CD4-positive, CD25-positive, alpha-beta regulatory T cell (primary cell): ENCODE results near the gene PPP6R2. TPM values are rescaled to one million over a fixed set of nuclear protein-coding genes. Genes with fewer than 3 reads are reported as not detected.

Experiments used
- ATAC-seq, 2 donors: fragments of 150-1000 bp; cut with Tn5 transposase; one replicate each; pipeline ENCODE4 v1.10.0; 2021; ENCODE audit warnings: low read depth in 2 of 2, moderate number of reproducible peaks in 2 of 2, moderate library complexity in 1 of 2
- DNase-seq, 3 donors: peaks; one replicate each; pipeline versions ENCODE4 v3.0.0 to v3.0.0-alpha.2; 2012 to 2022; ENCODE audit warnings: mixed read lengths in 1 of 3
- H3K27ac ChIP-seq: one replicate; pipeline ENCODE4 v1.7.0; 2013; ENCODE audit warnings: mild to moderate bottlenecking, low read length; ENCODE audit not compliant: insufficient read depth, poor library complexity, severe bottlenecking
- H3K27me3 ChIP-seq: one replicate; pipeline ENCODE4 v1.7.0; 2013; ENCODE audit warnings: low read length; ENCODE audit not compliant: control insufficient read depth, insufficient read depth
- H3K36me3 ChIP-seq: one replicate; pipeline ENCODE4 v1.7.0; 2013; ENCODE audit warnings: mild to moderate bottlenecking, low read length, moderate library complexity; ENCODE audit not compliant: control insufficient read depth, insufficient read depth
- H3K4me1 ChIP-seq: 2 replicates; pipeline ENCODE4 v1.7.0; 2013; ENCODE audit warnings: mild to moderate bottlenecking, low read length; ENCODE audit not compliant: insufficient read depth, control insufficient read depth, poor library complexity, severe bottlenecking
- H3K4me3 ChIP-seq: one replicate; pipeline ENCODE4 v1.7.0; 2013; ENCODE audit warnings: low read depth, mild to moderate bottlenecking, low read length, moderate library complexity
- H3K9me3 ChIP-seq, 2 experiments: 1 replicate in 1 of 2; 2 replicates in 1 of 2; pipeline ENCODE4 v1.7.0; 2013; ENCODE audit warnings: low read length in 2 of 2, mild to moderate bottlenecking in 1 of 2, moderate library complexity in 1 of 2; ENCODE audit not compliant: control insufficient read depth in 2 of 2
- H3K27ac Mint-ChIP-seq, 3 donors: one replicate each; pipeline ENCODE4 v1.8.0; 2020 to 2022; ENCODE audit warnings: mild to moderate bottlenecking in 3 of 3, mixed read lengths in 3 of 3, moderate library complexity in 2 of 3
- H3K27me3 Mint-ChIP-seq: one replicate; pipeline ENCODE4 v1.8.0; 2022; ENCODE audit warnings: mild to moderate bottlenecking, mixed read lengths
- H3K36me3 Mint-ChIP-seq: one replicate; pipeline ENCODE4 v1.8.0; 2020; ENCODE audit warnings: mixed read lengths
- H3K4me1 Mint-ChIP-seq, 4 donors: one replicate each; pipeline ENCODE4 v1.8.0; 2020 to 2022; ENCODE audit warnings: mixed read lengths in 4 of 4, mild to moderate bottlenecking in 1 of 4
- H3K4me3 Mint-ChIP-seq, 4 donors: one replicate each; pipeline ENCODE4 v1.8.0; 2020 to 2022; ENCODE audit warnings: mild to moderate bottlenecking in 4 of 4, mixed read lengths in 4 of 4, moderate library complexity in 3 of 4
- H3K9me3 Mint-ChIP-seq, 7 donors: one replicate each; pipeline ENCODE4 v1.8.0; 2020 to 2022; ENCODE audit warnings: mixed read lengths in 7 of 7, mild to moderate bottlenecking in 3 of 7, moderate library complexity in 2 of 7
- polyA plus RNA-seq, 4 donors: library from polyadenylated mRNA; unstranded; fragments of 300-500 nt; fragmentation: Illumina TruSeq; gene quantifications; one replicate each; pipeline ENCODE4 v1.2.3, GENCODE V29; 2021
- total RNA-seq: library from RNA; stranded (reverse); gene quantifications from one replicate; pipeline ENCODE4 v1.2.3, GENCODE V29; 2022

Gene PPP6R2
- total and polyA plus RNA-seq, 5 donors from 2014 or later, result 15.9 to 85.7 (median 17.6) TPM

DNA sequence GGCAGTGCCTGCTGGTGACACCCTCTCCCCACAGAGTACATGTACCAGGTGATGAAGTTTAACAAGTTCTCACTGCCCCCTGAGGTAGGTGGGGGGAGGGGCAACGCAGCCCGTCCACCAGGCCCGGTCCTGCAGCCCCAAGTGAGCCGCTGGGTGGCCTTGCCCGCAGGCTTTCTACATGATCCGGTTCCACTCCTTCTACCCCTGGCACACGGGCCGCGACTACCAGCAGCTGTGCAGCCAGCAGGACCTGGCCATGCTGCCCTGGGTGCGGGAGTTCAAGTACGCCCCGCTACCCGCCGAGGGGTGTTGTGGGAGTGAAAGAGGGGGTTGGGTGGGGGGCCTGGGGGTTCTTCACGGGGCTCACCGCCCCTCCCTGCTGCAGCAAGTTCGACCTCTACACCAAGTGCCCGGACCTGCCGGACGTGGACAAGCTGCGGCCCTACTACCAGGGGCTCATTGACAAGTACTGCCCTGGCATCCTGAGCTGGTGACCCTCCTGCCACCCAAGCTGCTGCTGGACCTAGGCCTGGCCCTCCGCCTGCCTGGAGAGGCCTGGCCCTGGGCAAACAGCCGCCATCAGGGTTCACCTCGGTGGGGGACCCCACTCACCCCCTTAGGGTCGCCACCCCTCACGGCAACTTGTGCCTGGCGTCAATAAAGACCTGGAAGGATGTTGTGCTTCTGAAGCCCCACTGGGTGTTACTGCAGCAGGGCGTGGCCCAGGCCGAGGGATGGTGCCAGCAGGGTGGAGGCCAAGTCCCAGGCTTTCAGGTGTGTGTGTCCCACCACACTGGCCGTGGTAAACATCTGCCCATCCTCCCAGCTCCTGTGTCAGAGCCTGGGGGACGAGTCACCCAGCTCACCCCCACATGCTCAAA lies 146.5 kb downstream of the PPP6R2 start:
- no peak overlapping the region for H3K27ac Mint-ChIP-seq
- Histone ChIP-seq H3K27me3 (no peaks in the 10 kb centered on the region), H3K27ac (no peak overlapping the region), H3K9me3 (no peaks in the 10 kb centered on the region), H3K4me1 (peaks cover 7% of the 10 kb centered on the region), H3K36me3 (no peaks in the 10 kb centered on the region), H3K4me3 (no peak overlapping the region)
- ATAC-seq (no peak), DNase-seq (no peak)
- H3K27me3 Mint-ChIP-seq, result peaks cover 10% of the 10 kb centered on the region
- H3K9me3 Mint-ChIP-seq, result no peaks in the 10 kb centered on the region
- peaks cover 0 to 9% (median 6%) of the 10 kb centered on the region in 4 donors for H3K4me1 Mint-ChIP-seq
- H3K4me3 Mint-ChIP-seq, result no peak overlapping the region
- no peaks in the 10 kb centered on the region for H3K36me3 Mint-ChIP-seq

GRCh38 chr22:50490531-50491308 lies 147.6 kb downstream of the PPP6R2 start:
- peak in 1 of 2 donors; percentile 28 for ATAC-seq
- peaks cover 7% of the 10 kb centered on the region for H3K4me1 ChIP-seq
- no peaks in the 10 kb centered on the region for H3K36me3 ChIP-seq
- no peaks in the 10 kb centered on the region for H3K27me3 ChIP-seq
- Mint-ChIP-seq H3K4me3 (peak overlapping the region in 2 of 4 donors; percentile 11 to 72), H3K27ac (peak overlapping the region in 1 of 3 donors; percentile 54), H3K9me3 (no peaks in the 10 kb centered on the region), H3K4me1 (peaks cover 0 to 9% (median 6%) of the 10 kb centered on the region in 4 donors), H3K36me3 (no peaks in the 10 kb centered on the region), H3K27me3 (peaks cover 6% of the 10 kb centered on the region)
- DNase-seq, result no peak
- no peak overlapping the region for H3K4me3 ChIP-seq
- H3K27ac ChIP-seq, result no peak overlapping the region
- no peaks in the 10 kb centered on the region for H3K9me3 ChIP-seq

Other genes with a start within 250 kb of the PPP6R2 start
- not detected for gene PANX2, start 172.6 kb upstream of the PPP6R2 start, total RNA-seq
- gene PANX2, start 172.6 kb upstream of the PPP6R2 start, polyA plus RNA-seq, result not detected
- 115 TPM for gene TRABD, start 157.4 kb upstream of the PPP6R2 start, total RNA-seq
- gene TRABD, start 157.4 kb upstream of the PPP6R2 start, polyA plus RNA-seq, result 10 to 100 TPM; 33.0 to 47.6 (median 38.5) TPM
- 31.9 TPM for gene SELENOO, start 142.3 kb upstream of the PPP6R2 start, total RNA-seq
- gene SELENOO, start 142.3 kb upstream of the PPP6R2 start, polyA plus RNA-seq, result 1 to 10 TPM; 1.8 to 6.5 (median 3.3) TPM
- gene TUBGCP6, start 98.3 kb upstream of the PPP6R2 start, total RNA-seq, result 132 TPM
- gene TUBGCP6, start 98.3 kb upstream of the PPP6R2 start, polyA plus RNA-seq, result 10 to 100 TPM; 14.0 to 16.3 (median 14.2) TPM
- gene HDAC10, start 92.1 kb upstream of the PPP6R2 start, total RNA-seq, result 125 TPM
- gene HDAC10, start 92.1 kb upstream of the PPP6R2 start, polyA plus RNA-seq, result 10 to 100 TPM in 1 of 4 donors, 1 to 10 TPM in 3; 6.0 to 12.5 (median 7.3) TPM
- 2.0 TPM for gene MAPK12, start 81.6 kb upstream of the PPP6R2 start, total RNA-seq
- under 1 TPM in 2 of 4 donors, not detected in 2; 0.03 to 0.05 TPM for gene MAPK12, start 81.6 kb upstream of the PPP6R2 start, polyA plus RNA-seq
- 9.3 TPM for gene MAPK11, start 72.9 kb upstream of the PPP6R2 start, total RNA-seq
- under 1 TPM; 0.10 to 0.52 (median 0.21) TPM for gene MAPK11, start 72.9 kb upstream of the PPP6R2 start, polyA plus RNA-seq
- 3.7 TPM for gene PLXNB2, start 35.7 kb upstream of the PPP6R2 start, total RNA-seq
- under 1 TPM in 3 of 4 donors, not detected in 1; 0.36 to 0.67 (median 0.42) TPM for gene PLXNB2, start 35.7 kb upstream of the PPP6R2 start, polyA plus RNA-seq
- gene DENND6B, start 16.3 kb upstream of the PPP6R2 start, total RNA-seq, result 2.1 TPM
- under 1 TPM; 0.48 to 0.69 (median 0.53) TPM for gene DENND6B, start 16.3 kb upstream of the PPP6R2 start, polyA plus RNA-seq
- gene SBF1, start 131.7 kb downstream of the PPP6R2 start, total RNA-seq, result 220 TPM
- 10 to 100 TPM; 16.2 to 29.7 (median 17.6) TPM for gene SBF1, start 131.7 kb downstream of the PPP6R2 start, polyA plus RNA-seq
- gene ADM2, start 138.2 kb downstream of the PPP6R2 start, total RNA-seq, result 1.9 TPM
- gene ADM2, start 138.2 kb downstream of the PPP6R2 start, polyA plus RNA-seq, result under 1 TPM; 0.06 to 0.95 (median 0.28) TPM
- gene MIOX, start 143.5 kb downstream of the PPP6R2 start, total RNA-seq, result not detected
- not detected for gene MIOX, start 143.5 kb downstream of the PPP6R2 start, polyA plus RNA-seq
- 113 TPM for gene LMF2, start 164.4 kb downstream of the PPP6R2 start, total RNA-seq
- 10 to 100 TPM; 21.5 to 24.2 (median 21.7) TPM for gene LMF2, start 164.4 kb downstream of the PPP6R2 start, polyA plus RNA-seq
- gene NCAPH2, start 164.9 kb downstream of the PPP6R2 start, total RNA-seq, result 112 TPM
- 10 to 100 TPM; 35.8 to 43.6 (median 39.8) TPM for gene NCAPH2, start 164.9 kb downstream of the PPP6R2 start, polyA plus RNA-seq
- gene SCO2, start 182.3 kb downstream of the PPP6R2 start, total RNA-seq, result 14.6 TPM
- gene SCO2, start 182.3 kb downstream of the PPP6R2 start, polyA plus RNA-seq, result 10 to 100 TPM in 1 of 4 donors, 1 to 10 TPM in 3; 6.4 to 10.4 (median 7.7) TPM
- gene TYMP, start 186.7 kb downstream of the PPP6R2 start, total RNA-seq, result 46.9 TPM
- gene TYMP, start 186.7 kb downstream of the PPP6R2 start, polyA plus RNA-seq, result 10 to 100 TPM; 29.2 to 65.2 (median 44.4) TPM
- 5.9 TPM for gene KLHDC7B, start 202.6 kb downstream of the PPP6R2 start, total RNA-seq
- 10 to 100 TPM in 1 of 4 donors, 1 to 10 TPM in 3; 5.6 to 11.7 (median 8.4) TPM for gene KLHDC7B, start 202.6 kb downstream of the PPP6R2 start, polyA plus RNA-seq
- gene SYCE3, start 219.6 kb downstream of the PPP6R2 start, total RNA-seq, result not detected
- gene SYCE3, start 219.6 kb downstream of the PPP6R2 start, polyA plus RNA-seq, result not detected
- 71.8 TPM for gene CPT1B, start 235.1 kb downstream of the PPP6R2 start, total RNA-seq
- gene CPT1B, start 235.1 kb downstream of the PPP6R2 start, polyA plus RNA-seq, result under 1 TPM in 3 of 4 donors, not detected in 1; 0.25 to 0.76 (median 0.27) TPM
- 162 TPM for gene CHKB, start 239.5 kb downstream of the PPP6R2 start, total RNA-seq
- 10 to 100 TPM; 39.8 to 51.7 (median 43.4) TPM for gene CHKB, start 239.5 kb downstream of the PPP6R2 start, polyA plus RNA-seq